GM23338 (cell line): ENCODE data around the gene CYTH3. TPM values are rescaled to one million over a fixed set of nuclear protein-coding genes. Genes with fewer than 3 reads are reported as not detected.

Experiments
- ATAC-seq: fragments of 200-7000 bp; cut with Tn5 transposase; 3 replicates; pipeline ENCODE4 v1.9.1; 2020
- DNase-seq: peaks from one replicate; pipeline ENCODE4 v3.0.0-alpha.2; 2015; ENCODE audit warnings: low spot score
- H2AFZ ChIP-seq: fragments of 200-600 bp; sonication (generic); 2 replicates; pipeline ENCODE4 v1.8.0; 2016; ENCODE audit warnings: antibody characterized with exemption, mild to moderate bottlenecking, moderate library complexity
- H3F3A ChIP-seq: fragments of 200-600 bp; sonication (generic); replicated peaks from 2 replicates; pipeline ENCODE4 v1.8.0; 2017; ENCODE audit warnings: antibody characterized with exemption, mixed run types, low read depth
- H3K27ac ChIP-seq: fragments of 200-600 bp; sonication (generic); 2 replicates; pipeline ENCODE4 v1.6.1; 2016; ENCODE audit warnings: low read depth
- H3K27me3 ChIP-seq: fragments of 200-600 bp; sonication (generic); 2 replicates; pipeline ENCODE4 v1.8.0; 2016; ENCODE audit warnings: mild to moderate bottlenecking, mixed run types, moderate library complexity; ENCODE audit not compliant: insufficient read depth
- H3K36me3 ChIP-seq: fragments of 200-600 bp; sonication (generic); 2 replicates; pipeline ENCODE4 v1.8.0; 2016; ENCODE audit warnings: mild to moderate bottlenecking; ENCODE audit not compliant: insufficient read depth
- H3K4me1 ChIP-seq: fragments of 200-600 bp; sonication (generic); 2 replicates; pipeline ENCODE4 v1.8.0; 2016; ENCODE audit warnings: mild to moderate bottlenecking, moderate library complexity; ENCODE audit not compliant: insufficient read depth
- H3K4me2 ChIP-seq: fragments of 200-600 bp; sonication (generic); 2 replicates; pipeline ENCODE4 v1.7.1; 2017; ENCODE audit warnings: mixed run types
- H3K4me3 ChIP-seq: fragments of 200-600 bp; sonication (generic); 2 replicates; pipeline ENCODE4 v1.6.1; 2016; ENCODE audit warnings: mixed run types
- H3K79me2 ChIP-seq: fragments of 200-600 bp; sonication (generic); replicated peaks from 2 replicates; pipeline ENCODE4 v1.8.0; 2017; ENCODE audit warnings: mild to moderate bottlenecking; ENCODE audit not compliant: insufficient read depth
- H3K9me2 ChIP-seq: fragments of 200-600 bp; sonication (generic); 2 replicates; pipeline ENCODE4 v1.8.0; 2017; ENCODE audit not compliant: insufficient read depth
- H4K20me1 ChIP-seq: fragments of 200-600 bp; sonication (generic); replicated peaks from 2 replicates; pipeline ENCODE4 v1.8.0; 2017; ENCODE audit warnings: mild to moderate bottlenecking; ENCODE audit not compliant: insufficient read depth
- H3K27ac Mint-ChIP-seq: 2 replicates; pipeline ENCODE4 v1.8.0; 2020; ENCODE audit warnings: inconsistent platforms, mild to moderate bottlenecking, moderate library complexity, mixed read lengths
- H3K27me3 Mint-ChIP-seq: 3 replicates; pipeline ENCODE4 v1.8.0; 2022; ENCODE audit warnings: low read depth, mild to moderate bottlenecking, moderate library complexity, mixed read lengths, inconsistent platforms; ENCODE audit not compliant: insufficient read depth, poor library complexity
- H3K36me3 Mint-ChIP-seq: 3 replicates; pipeline ENCODE4 v1.8.0; 2021; ENCODE audit warnings: low read depth, mild to moderate bottlenecking, inconsistent platforms, moderate library complexity, mixed read lengths
- H3K4me1 Mint-ChIP-seq: 3 replicates; pipeline ENCODE4 v1.8.0; 2020; ENCODE audit warnings: mild to moderate bottlenecking, inconsistent platforms, mixed read lengths
- H3K4me3 Mint-ChIP-seq: 3 replicates; pipeline ENCODE4 v1.8.0; 2021; ENCODE audit warnings: moderate library complexity, mild to moderate bottlenecking, inconsistent platforms, mixed read lengths
- H3K9me3 Mint-ChIP-seq: 3 replicates; pipeline ENCODE4 v1.8.0; 2020; ENCODE audit warnings: moderate library complexity, mild to moderate bottlenecking, inconsistent platforms, mixed read lengths
- JUNB ChIP-seq: IDR thresholded peaks from one replicate; pipeline ENCODE4 v1.6.1; 2016; ENCODE audit warnings: antibody characterized with exemption; ENCODE audit not compliant: unreplicated experiment
- STAT1 ChIP-seq: IDR thresholded peaks from one replicate; pipeline ENCODE4 v1.6.1; 2016; ENCODE audit warnings: antibody characterized with exemption; ENCODE audit not compliant: unreplicated experiment
- ZNF331 ChIP-seq: fragments of 250-450 bp; sonication (Bioruptor Pico); IDR thresholded peaks from 2 replicates; pipeline ENCODE4 v1.5.0; 2020; ENCODE audit warnings: low read depth, mild to moderate bottlenecking, moderate library complexity
- ZNF462 ChIP-seq: fragments of 250-450 bp; sonication (Bioruptor Pico); IDR thresholded peaks from 2 replicates; pipeline ENCODE4 v1.5.0; 2020; ENCODE audit warnings: mild to moderate bottlenecking, moderate library complexity
- polyA plus RNA-seq: library from polyadenylated mRNA; unstranded; fragments of >200 nt; fragmentation: Nextera tagmentation; extraction: Ambion mirVana; gene quantifications from 2 replicates; pipeline ENCODE4 v1.2.1, GENCODE V29; 2016
- total RNA-seq: library from RNA; depleted of rRNA; stranded (reverse); fragments of >200 nt; shearing (Covaris generic); gene quantifications from 2 replicates; pipeline ENCODE4 v1.2.3, GENCODE V29; 2014
- TF ChIP-seq, protein P1 (sequence below), 2 experiments: fragments of 200-600 bp in 1 of 2; sonication (generic) in 1 of 2; conservative IDR thresholded peaks; 2 replicates each; pipeline versions ENCODE4 v1.5.1 to v1.6.1; 2016 to 2017; ENCODE audit warnings: antibody characterized with exemption in 2 of 2, low read depth in 2 of 2, mild to moderate bottlenecking in 2 of 2, moderate library complexity in 1 of 2

CYTH3 gene
- total and polyA plus RNA-seq, 2 experiments from 2014 or later: 4.6 to 15.3 TPM

DNA sequence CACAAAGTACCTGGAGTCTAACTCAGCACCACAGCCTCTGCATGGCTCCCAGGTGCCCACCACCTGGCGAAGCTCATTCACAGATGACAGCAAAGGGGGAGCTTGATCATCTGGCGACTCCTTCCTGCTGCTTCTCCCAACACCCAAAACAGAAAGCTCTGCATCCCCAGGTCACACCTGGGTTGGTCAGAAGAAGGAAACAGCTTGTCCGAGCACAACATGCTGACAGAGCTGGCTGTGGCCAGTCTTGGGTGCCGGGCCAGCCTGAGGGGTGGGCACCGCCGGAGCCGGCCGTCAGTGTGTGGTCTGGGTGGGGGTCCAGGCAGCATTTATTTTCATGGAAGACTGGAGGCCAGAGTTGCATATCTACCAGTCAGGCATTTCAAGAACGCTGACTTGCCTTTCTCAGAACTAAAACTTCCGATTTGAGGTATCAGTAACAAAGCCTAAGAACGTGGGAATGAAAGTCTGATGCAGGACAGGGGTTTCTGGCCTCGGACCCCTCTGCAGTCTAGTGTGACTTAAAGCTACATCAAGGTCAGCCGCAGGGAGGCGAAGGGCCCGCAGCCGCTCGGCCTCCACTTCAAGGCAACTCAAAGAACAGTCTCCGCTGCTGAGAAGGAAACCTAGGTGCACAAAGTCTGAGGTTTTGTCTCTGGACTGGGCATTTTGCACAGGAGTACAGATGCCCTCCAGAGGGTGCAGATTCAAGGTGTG, 109.6 kb downstream of the CYTH3 start:
- no peak overlapping the region for H3K27ac ChIP-seq
- no peaks in the 10 kb centered on the region for H3K27me3 ChIP-seq
- no peaks in the 10 kb centered on the region for H3K4me1 ChIP-seq
- no peak overlapping the region for H3K4me3 ChIP-seq
- H3K4me2 ChIP-seq: no peak overlapping the region
- Mint-ChIP-seq H3K27ac (0 out of 2 replicates have a peak overlapping the region, but pooled peaks have one; percentile 75), H3K9me3 (no peaks in the 10 kb centered on the region), H3K27me3 (peaks cover 9% of the 10 kb centered on the region), H3K4me1 (peaks cover 19% of the 10 kb centered on the region), H3K36me3 (peaks cover 23% of the 10 kb centered on the region), H3K4me3 (no peak overlapping the region)
- H4K20me1 ChIP-seq: peaks cover 5% of the 10 kb centered on the region
- ATAC-seq (no peak), DNase-seq (no peak)
- no peaks in the 10 kb centered on the region for H3K9me2 ChIP-seq
- TF ChIP-seq STAT1: no peak
- no peak for TF ChIP-seq ZNF331 (CRISPR knock-in tag)
- TF ChIP-seq, protein P1, sequence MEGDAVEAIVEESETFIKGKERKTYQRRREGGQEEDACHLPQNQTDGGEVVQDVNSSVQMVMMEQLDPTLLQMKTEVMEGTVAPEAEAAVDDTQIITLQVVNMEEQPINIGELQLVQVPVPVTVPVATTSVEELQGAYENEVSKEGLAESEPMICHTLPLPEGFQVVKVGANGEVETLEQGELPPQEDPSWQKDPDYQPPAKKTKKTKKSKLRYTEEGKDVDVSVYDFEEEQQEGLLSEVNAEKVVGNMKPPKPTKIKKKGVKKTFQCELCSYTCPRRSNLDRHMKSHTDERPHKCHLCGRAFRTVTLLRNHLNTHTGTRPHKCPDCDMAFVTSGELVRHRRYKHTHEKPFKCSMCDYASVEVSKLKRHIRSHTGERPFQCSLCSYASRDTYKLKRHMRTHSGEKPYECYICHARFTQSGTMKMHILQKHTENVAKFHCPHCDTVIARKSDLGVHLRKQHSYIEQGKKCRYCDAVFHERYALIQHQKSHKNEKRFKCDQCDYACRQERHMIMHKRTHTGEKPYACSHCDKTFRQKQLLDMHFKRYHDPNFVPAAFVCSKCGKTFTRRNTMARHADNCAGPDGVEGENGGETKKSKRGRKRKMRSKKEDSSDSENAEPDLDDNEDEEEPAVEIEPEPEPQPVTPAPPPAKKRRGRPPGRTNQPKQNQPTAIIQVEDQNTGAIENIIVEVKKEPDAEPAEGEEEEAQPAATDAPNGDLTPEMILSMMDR (conservative IDR thresholded peaks at IDR 0.05; ENCODE audit: low read depth in 2 of 2): no peak
- no peak for TF ChIP-seq JUNB
- TF ChIP-seq ZNF462 (CRISPR knock-in tag): no peak
- peaks cover 6% of the 10 kb centered on the region; the same call in 1 of the 2 replicates for H3K79me2 ChIP-seq
- H2AFZ ChIP-seq: no peak overlapping the region
- peaks cover 14% of the 10 kb centered on the region; the same call in 1 of the 2 replicates for H3K36me3 ChIP-seq
- no peaks in the 10 kb centered on the region for H3F3A ChIP-seq
